K562 treated with DMSO at 1 percent for 4 hours (cell line): ENCODE data around the gene SLC16A5. TPM values are rescaled to one million over a fixed set of nuclear protein-coding genes. Genes with fewer than 3 reads are reported as not detected.

Source experiments
- total RNA-seq: library from RNA; unstranded; fragments of 300-600 nt; gene quantifications from 2 replicates; pipeline ENCODE4 v1.2.3, GENCODE V29; 2022; ENCODE audit not compliant: insufficient read depth

The SLC16A5 gene
- 2.7 and 7.1 TPM in 2 replicates for total RNA-seq

GRCh38 chr17:75087558-75088453 lies at the start of gene SLC16A5:
Gene SLC16A5, plus strand, starts transcription at chr17:75087954. Its CDS starts 5,683 bp downstream, at chr17:75093637.

GRCh38 chr17:75046407-75047289 lies 41.1 kb upstream of the SLC16A5 start, which contains the start of the genes ATP5PD and KCTD2:
Gene ATP5PD, minus strand, starts transcription at chr17:75046969. Its CDS starts 4,319 bp downstream, at chr17:75042650.
Gene KCTD2, plus strand, starts transcription at chr17:75047225. Its CDS starts 26 bp downstream, at chr17:75047251.

GRCh38 chr17:75109407-75110233 lies 21.9 kb downstream of the SLC16A5 start, which contains the start of gene ARMC7:
Gene ARMC7, plus strand, starts transcription at chr17:75109969. Its CDS starts 320 bp downstream, at chr17:75110289.

GRCh38 chr17:75131278-75132017 lies 43.7 kb downstream of the SLC16A5 start, which contains the start of gene NT5C:
Gene NT5C, minus strand, starts transcription at chr17:75131742. Its CDS starts 35 bp downstream, at chr17:75131707.

GRCh38 chr17:75154195-75155106 lies 66.7 kb downstream of the SLC16A5 start, which contains the start of gene JPT1:
Gene JPT1, minus strand, starts transcription at chr17:75154512. Its CDS starts 115 bp downstream, at chr17:75154397.

Other genes with a start within 250 kb of the SLC16A5 start
- gene GRIN2C, start 228.1 kb upstream of the SLC16A5 start, total RNA-seq, result 0.86 and 1.1 TPM in 2 replicates
- 85.8 and 115 TPM in 2 replicates for gene FDXR, start 215.0 kb upstream of the SLC16A5 start, total RNA-seq
- gene FADS6, start 194.3 kb upstream of the SLC16A5 start, total RNA-seq, result 0.62 TPM in 1 of 2 replicates, not detected in the other
- 0.33 and 0.47 TPM in 2 replicates for gene USH1G, start 164.7 kb upstream of the SLC16A5 start, total RNA-seq
- gene OTOP2, start 163.7 kb upstream of the SLC16A5 start, total RNA-seq, result 0.40 TPM in 1 of 2 replicates, not detected in the other
- not detected in 2 replicates for gene OTOP3, start 152.1 kb upstream of the SLC16A5 start, total RNA-seq
- 3.9 and 9.1 TPM in 2 replicates for gene HID1, start 115.2 kb upstream of the SLC16A5 start, total RNA-seq
- gene CDR2L, start 100.3 kb upstream of the SLC16A5 start, total RNA-seq, result 13.3 and 19.2 TPM in 2 replicates
- gene MRPL58, start 75.3 kb upstream of the SLC16A5 start, total RNA-seq, result 54.4 and 62.3 TPM in 2 replicates
- gene ATP5PD, start 41.0 kb upstream of the SLC16A5 start, total RNA-seq, result 428 and 454 TPM in 2 replicates
- 27.3 and 29.3 TPM in 2 replicates for gene KCTD2, start 40.7 kb upstream of the SLC16A5 start, total RNA-seq
- gene ARMC7, start 22.0 kb downstream of the SLC16A5 start, total RNA-seq, result 26.8 and 34.7 TPM in 2 replicates
- 52.2 and 76.2 TPM in 2 replicates for gene NT5C, start 43.8 kb downstream of the SLC16A5 start, total RNA-seq
- 93.6 and 108 TPM in 2 replicates for gene JPT1, start 66.6 kb downstream of the SLC16A5 start, total RNA-seq
- gene SUMO2, start 95.0 kb downstream of the SLC16A5 start, total RNA-seq, result 141 and 150 TPM in 2 replicates
- gene NUP85, start 117.7 kb downstream of the SLC16A5 start, total RNA-seq, result 51.6 and 61.5 TPM in 2 replicates
- 39.6 and 59.9 TPM in 2 replicates for gene GGA3, start 173.7 kb downstream of the SLC16A5 start, total RNA-seq
- 55.5 and 57.3 TPM in 2 replicates for gene MRPS7, start 173.9 kb downstream of the SLC16A5 start, total RNA-seq
- gene MIF4GD, start 183.3 kb downstream of the SLC16A5 start, total RNA-seq, result 48.9 and 50.6 TPM in 2 replicates
- 34.1 and 39.9 TPM in 2 replicates for gene SLC25A19, start 201.5 kb downstream of the SLC16A5 start, total RNA-seq